Spleen (tissue), 7 donors: ENCODE data around the gene GPRIN1.

Experiments
- POLR2AphosphoS5 ChIP-seq, 3 donors: sonication (generic); formaldehyde crosslinking; IDR thresholded peaks; one replicate each; pipeline ENCODE4 v1.5.1; 2017; ENCODE audit warnings: antibody characterized with exemption in 3 of 3
- TF ChIP-seq, protein P1 (sequence below), 11 experiments: fragments of 200-600 bp in 7 of 11; fragments of 450-650 bp in 4 of 11; sonication (generic) in 4 of 11; IDR thresholded peaks in 8 of 11; conservative IDR thresholded peaks in 3 of 11; 1 replicate in 7 of 11; 2 replicates in 4 of 11; pipeline versions ENCODE4 v1.4.0 to v1.8.0; 2016 to 2021; ENCODE audit warnings: antibody characterized with exemption in 11 of 11, inconsistent platforms in 4 of 11, mild to moderate bottlenecking in 1 of 11
- donor health status: DM: no; HTN: no; CAD: no; lungs with moderate emphysema.
- donor health status: DM: no; HTN: no; CAD: no.
- donor health status: DM: no; HTN: no; CAD: no.

DNA sequence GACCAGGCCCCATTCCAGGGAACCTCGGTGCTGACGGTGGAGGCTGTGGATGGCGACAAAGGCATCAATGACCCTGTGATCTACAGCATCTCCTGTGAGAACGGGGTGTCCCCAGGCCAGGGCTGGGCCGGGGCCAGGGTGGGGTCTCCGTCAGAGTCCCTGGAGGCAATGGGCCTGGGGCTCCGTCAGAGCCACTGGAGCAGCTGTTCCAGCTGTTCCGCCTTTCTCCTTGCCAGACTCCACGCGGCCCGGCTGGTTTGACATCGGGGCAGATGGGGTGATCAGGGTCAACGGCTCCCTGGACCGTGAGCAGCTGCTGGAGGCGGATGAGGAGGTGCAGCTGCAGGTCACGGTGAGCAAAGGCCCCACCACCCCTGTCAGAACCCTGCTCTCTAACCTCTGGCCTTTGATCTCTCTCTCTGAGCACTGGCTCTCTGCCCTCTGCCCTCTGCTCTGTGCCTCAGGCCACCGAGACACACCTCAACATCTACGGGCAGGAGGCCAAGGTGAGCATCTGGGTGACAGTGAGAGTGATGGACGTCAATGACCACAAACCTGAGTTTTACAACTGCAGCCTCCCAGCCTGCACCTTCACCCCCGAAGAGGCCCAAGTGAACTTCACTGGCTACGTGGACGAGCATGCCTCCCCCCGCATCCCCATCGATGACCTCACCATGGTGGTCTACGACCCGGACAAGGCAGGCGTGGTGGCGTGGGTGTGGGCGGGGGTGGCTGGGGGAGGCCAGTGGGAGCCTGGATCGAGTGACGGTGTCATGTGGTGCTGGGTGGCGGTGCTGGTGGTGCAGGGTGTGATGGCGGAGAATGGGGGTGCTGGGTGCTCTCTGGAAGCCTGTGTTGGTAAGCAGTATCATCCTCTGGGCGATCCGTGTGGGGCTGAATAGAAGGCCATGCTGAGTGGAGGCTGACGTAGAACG, 34.2 kb downstream of the GPRIN1 start:
- TF ChIP-seq POLR2AphosphoS5 (IDR thresholded peaks at IDR 0.05): no peak
- TF ChIP-seq, protein P1, sequence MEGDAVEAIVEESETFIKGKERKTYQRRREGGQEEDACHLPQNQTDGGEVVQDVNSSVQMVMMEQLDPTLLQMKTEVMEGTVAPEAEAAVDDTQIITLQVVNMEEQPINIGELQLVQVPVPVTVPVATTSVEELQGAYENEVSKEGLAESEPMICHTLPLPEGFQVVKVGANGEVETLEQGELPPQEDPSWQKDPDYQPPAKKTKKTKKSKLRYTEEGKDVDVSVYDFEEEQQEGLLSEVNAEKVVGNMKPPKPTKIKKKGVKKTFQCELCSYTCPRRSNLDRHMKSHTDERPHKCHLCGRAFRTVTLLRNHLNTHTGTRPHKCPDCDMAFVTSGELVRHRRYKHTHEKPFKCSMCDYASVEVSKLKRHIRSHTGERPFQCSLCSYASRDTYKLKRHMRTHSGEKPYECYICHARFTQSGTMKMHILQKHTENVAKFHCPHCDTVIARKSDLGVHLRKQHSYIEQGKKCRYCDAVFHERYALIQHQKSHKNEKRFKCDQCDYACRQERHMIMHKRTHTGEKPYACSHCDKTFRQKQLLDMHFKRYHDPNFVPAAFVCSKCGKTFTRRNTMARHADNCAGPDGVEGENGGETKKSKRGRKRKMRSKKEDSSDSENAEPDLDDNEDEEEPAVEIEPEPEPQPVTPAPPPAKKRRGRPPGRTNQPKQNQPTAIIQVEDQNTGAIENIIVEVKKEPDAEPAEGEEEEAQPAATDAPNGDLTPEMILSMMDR (IDR thresholded peaks at IDR 0.05 in 8 of 11, conservative IDR thresholded peaks at IDR 0.05 in 3 of 11): no peak
